ENCODE measurements around the gene AQP2. TPM values are rescaled to one million over a fixed set of nuclear protein-coding genes. Genes with fewer than 3 reads are reported as not detected.

Gene AQP2, protein sequence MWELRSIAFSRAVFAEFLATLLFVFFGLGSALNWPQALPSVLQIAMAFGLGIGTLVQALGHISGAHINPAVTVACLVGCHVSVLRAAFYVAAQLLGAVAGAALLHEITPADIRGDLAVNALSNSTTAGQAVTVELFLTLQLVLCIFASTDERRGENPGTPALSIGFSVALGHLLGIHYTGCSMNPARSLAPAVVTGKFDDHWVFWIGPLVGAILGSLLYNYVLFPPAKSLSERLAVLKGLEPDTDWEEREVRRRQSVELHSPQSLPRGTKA
- total RNA-seq (not detected), polyA plus RNA-seq (not detected)

DNA sequence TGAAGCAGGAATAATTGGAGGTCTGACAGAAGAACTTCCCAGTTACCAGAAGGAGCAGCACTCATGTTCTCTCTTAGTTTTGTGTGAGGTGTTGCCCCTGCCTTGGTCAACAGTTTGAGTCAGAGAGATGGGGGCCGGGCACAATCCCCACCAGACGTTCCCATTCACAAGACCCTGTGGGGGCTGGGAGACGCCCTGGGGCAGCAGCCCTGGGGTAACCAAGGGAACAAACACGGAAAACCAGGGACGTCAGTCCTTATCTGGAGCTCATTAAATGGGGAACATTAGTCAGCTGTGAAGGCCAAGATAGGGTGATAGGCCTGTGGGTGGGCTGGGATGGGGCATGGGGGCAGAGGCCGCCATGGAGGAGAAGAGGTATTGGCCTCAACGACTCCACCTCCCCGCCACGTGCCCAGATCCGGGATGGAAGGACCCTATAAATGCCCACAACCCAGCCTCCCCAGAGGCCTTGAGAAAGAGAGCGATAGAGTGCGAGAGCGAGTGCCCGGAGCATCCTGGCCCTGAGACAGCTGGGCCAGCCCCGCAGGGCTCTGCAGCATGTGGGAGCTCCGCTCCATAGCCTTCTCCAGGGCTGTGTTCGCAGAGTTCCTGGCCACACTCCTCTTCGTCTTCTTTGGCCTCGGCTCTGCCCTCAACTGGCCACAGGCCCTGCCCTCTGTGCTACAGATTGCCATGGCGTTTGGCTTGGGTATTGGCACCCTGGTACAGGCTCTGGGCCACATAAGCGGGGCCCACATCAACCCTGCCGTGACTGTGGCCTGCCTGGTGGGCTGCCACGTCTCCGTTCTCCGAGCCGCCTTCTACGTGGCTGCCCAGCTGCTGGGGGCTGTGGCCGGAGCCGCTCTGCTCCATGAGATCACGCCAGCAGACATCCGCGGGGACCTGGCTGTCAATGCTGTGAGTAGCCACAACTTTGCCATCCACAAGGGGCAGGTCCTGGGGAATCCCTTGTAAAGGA is at the start of gene AQP2:
AQP2 (plus strand) TSS at position 465 of the 979 bp plus-strand sequence; CDS start at position 559, 94 bp downstream.
- 89 to 91% methylated on average over 32 of the region's 32 CpGs for WGBS, 2 donors
- DNase-seq: no peak
- intact Hi-C loops (cut with DNase I): no loop called here
- no peak within 1 kb of the TSS for H3K4me3 ChIP-seq
- no peaks in the 10 kb centered on the region for H3K9me3 ChIP-seq
- no peaks in the 10 kb centered on the region for H3K36me3 ChIP-seq
- TF ChIP-seq, protein P1, sequence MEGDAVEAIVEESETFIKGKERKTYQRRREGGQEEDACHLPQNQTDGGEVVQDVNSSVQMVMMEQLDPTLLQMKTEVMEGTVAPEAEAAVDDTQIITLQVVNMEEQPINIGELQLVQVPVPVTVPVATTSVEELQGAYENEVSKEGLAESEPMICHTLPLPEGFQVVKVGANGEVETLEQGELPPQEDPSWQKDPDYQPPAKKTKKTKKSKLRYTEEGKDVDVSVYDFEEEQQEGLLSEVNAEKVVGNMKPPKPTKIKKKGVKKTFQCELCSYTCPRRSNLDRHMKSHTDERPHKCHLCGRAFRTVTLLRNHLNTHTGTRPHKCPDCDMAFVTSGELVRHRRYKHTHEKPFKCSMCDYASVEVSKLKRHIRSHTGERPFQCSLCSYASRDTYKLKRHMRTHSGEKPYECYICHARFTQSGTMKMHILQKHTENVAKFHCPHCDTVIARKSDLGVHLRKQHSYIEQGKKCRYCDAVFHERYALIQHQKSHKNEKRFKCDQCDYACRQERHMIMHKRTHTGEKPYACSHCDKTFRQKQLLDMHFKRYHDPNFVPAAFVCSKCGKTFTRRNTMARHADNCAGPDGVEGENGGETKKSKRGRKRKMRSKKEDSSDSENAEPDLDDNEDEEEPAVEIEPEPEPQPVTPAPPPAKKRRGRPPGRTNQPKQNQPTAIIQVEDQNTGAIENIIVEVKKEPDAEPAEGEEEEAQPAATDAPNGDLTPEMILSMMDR (IDR thresholded peaks at IDR 0.05): no peak
- no peak for TF ChIP-seq EP300 (IDR thresholded peaks at IDR 0.05)
- no peak for TF ChIP-seq POLR2AphosphoS5 (IDR thresholded peaks at IDR 0.05)
- TF ChIP-seq POLR2A (IDR thresholded peaks at IDR 0.05): no peak
- no peak within 1 kb of the TSS for H3K27ac ChIP-seq
- H3K27me3 ChIP-seq: peaks cover 10 to 23% (median 12%) of the 10 kb centered on the region in 3 donors
- peaks cover 0 to 4% (median 3%) of the 10 kb centered on the region in 4 donors for H3K4me1 ChIP-seq

DNA sequence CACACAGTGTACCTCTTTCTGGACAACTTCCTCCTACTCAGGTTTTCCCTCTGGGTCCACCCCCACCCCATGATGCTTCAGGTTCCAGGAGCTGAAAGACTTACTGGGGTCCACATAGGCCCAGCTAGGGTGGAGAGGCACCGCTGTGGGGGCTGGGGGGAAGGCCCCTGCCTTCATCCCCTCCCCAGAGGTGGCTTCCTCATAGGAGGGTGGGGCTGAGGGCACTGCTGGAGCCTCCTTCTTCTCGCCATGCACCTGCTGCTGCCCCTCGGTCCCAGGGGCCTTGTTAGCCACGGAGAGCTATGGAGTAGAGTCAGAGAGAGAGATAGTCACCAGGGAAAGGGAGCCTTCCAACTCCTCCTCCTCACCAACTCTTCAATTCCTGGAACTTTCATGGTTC is 49.5 kb upstream of the AQP2 start:
- no peaks in the 10 kb centered on the region for H3K36me3 ChIP-seq
- peaks cover 0 to 2% (median 0%) of the 10 kb centered on the region in 3 donors for H3K27me3 ChIP-seq
- TF ChIP-seq, protein P1 (IDR thresholded peaks at IDR 0.05): no peak
- TF ChIP-seq POLR2A (IDR thresholded peaks at IDR 0.05): no peak
- TF ChIP-seq EP300 (IDR thresholded peaks at IDR 0.05): no peak
- no peak for TF ChIP-seq POLR2AphosphoS5 (IDR thresholded peaks at IDR 0.05)
- no peak overlapping the region for H3K27ac ChIP-seq
- H3K4me3 ChIP-seq: no peak overlapping the region
- H3K9me3 ChIP-seq: no peaks in the 10 kb centered on the region
- H3K4me1 ChIP-seq: peaks cover 0 to 16% (median 9%) of the 10 kb centered on the region in 4 donors
- DNase-seq: peak; percentile 38
- intact Hi-C loops (cut with DNase I): no loop called here
- WGBS, 2 donors: 52 to 61% methylated on average over 4 of the region's 4 CpGs

DNA sequence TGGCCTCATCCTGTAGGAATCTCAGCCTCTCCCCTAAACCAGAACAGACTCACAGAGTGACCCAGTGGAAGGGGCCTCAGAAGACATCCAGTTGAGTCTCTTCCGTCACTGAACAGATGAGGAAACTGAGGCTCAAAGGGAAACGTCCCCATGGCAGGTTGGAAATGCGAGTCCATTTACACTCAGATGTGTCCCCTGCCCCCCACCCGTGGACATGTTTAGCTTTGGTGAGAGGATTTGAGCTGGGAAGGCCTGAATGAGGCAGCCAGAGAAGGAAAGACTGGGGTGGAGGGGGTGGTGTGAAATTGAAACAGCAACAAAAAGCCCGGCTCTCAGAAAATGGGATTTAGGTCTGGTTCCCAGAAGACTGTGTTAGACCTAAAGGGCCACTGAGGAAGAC is 48.6 kb upstream of the AQP2 start:
- 90 to 91% methylated on average over 5 of the region's 5 CpGs for WGBS, 2 donors

More for the DNA sequence above, 48.6 kb upstream of the AQP2 start:
- Histone ChIP-seq H3K27ac (no peak overlapping the region), H3K36me3 (no peaks in the 10 kb centered on the region), H3K4me3 (no peak overlapping the region), H3K27me3 (peaks cover 0 to 2% (median 0%) of the 10 kb centered on the region in 3 donors), H3K9me3 (no peaks in the 10 kb centered on the region), H3K4me1 (peaks cover 0 to 19% (median 9%) of the 10 kb centered on the region in 4 donors)
- TF ChIP-seq EP300 (IDR thresholded peaks at IDR 0.05) (no peak), POLR2A (IDR thresholded peaks at IDR 0.05) (no peak)
- TF ChIP-seq, protein P1 (IDR thresholded peaks at IDR 0.05): no peak
- intact Hi-C loops (cut with DNase I): loop anchor here (2.0 kb wide), 1 partner anchor 35 kb away; no protein-coding TSS in a partner anchor
- peak; percentile 17 for DNase-seq
